HG02981 (cell line): ENCODE data around the gene DUOX2.
"Not testable (repeated sequence)": the region's sequence is repeated elsewhere in the genome, so short reads cannot be mapped to it uniquely, and the experiment has no call there.

Experiments
- ATAC-seq: cut with Tn5 transposase; IDR thresholded peaks from one replicate; pipeline ENCODE4 v1.9.1; 2021; ENCODE audit warnings: mild to moderate bottlenecking, moderate library complexity; ENCODE audit not compliant: unreplicated experiment

Gene DUOX2

GRCh38 chr15:45077391-45077790 lies 36.6 kb downstream of the DUOX2 start:
- ATAC-seq: not testable (repeated sequence)

- ATAC-seq: not testable (repeated sequence)
Measured at GRCh38 chr15:45075440-45076320, 38.3 kb downstream of the DUOX2 start.

- not testable (repeated sequence) for ATAC-seq
Measured at GRCh38 chr15:45073602-45074001, 40.4 kb downstream of the DUOX2 start.

- not testable (repeated sequence) for ATAC-seq
Measured at GRCh38 chr15:45069942-45070360, 44.0 kb downstream of the DUOX2 start.

- ATAC-seq: no peak
Measured at GRCh38 chr15:45064386-45064785, 49.6 kb downstream of the DUOX2 start.

- not testable (repeated sequence) for ATAC-seq
Measured at GRCh38 chr15:45062301-45062700, 51.7 kb downstream of the DUOX2 start.

- not testable (repeated sequence) for ATAC-seq
Measured at GRCh38 chr15:45058690-45059675, 55.0 kb downstream of the DUOX2 start.

GRCh38 chr15:45052676-45053075 lies 61.3 kb downstream of the DUOX2 start:
- ATAC-seq: not testable (repeated sequence)

- no peak for ATAC-seq
Measured at GRCh38 chr15:45050587-45050986, 63.4 kb downstream of the DUOX2 start.

GRCh38 chr15:45048794-45049631 lies 65.0 kb downstream of the DUOX2 start:
- no peak for ATAC-seq

- not testable (repeated sequence) for ATAC-seq
Measured at GRCh38 chr15:45048449-45048793, 65.6 kb downstream of the DUOX2 start.

GRCh38 chr15:45044270-45044669 lies 69.7 kb downstream of the DUOX2 start:
- not testable (repeated sequence) for ATAC-seq

GRCh38 chr15:45042859-45043258 lies 71.1 kb downstream of the DUOX2 start:
- ATAC-seq: not testable (repeated sequence)
